RPMI8226 (cell line): Measurements from ENCODE around the gene ACLY.
"Not testable (repeated sequence)": the region's sequence is repeated elsewhere in the genome, so short reads cannot be mapped to it uniquely, and the experiment has no call there.

ENCODE experiments used
- DNase-seq: peaks from one replicate; pipeline ENCODE4 v3.0.0-alpha.2; 2015

ACLY gene

DNA sequence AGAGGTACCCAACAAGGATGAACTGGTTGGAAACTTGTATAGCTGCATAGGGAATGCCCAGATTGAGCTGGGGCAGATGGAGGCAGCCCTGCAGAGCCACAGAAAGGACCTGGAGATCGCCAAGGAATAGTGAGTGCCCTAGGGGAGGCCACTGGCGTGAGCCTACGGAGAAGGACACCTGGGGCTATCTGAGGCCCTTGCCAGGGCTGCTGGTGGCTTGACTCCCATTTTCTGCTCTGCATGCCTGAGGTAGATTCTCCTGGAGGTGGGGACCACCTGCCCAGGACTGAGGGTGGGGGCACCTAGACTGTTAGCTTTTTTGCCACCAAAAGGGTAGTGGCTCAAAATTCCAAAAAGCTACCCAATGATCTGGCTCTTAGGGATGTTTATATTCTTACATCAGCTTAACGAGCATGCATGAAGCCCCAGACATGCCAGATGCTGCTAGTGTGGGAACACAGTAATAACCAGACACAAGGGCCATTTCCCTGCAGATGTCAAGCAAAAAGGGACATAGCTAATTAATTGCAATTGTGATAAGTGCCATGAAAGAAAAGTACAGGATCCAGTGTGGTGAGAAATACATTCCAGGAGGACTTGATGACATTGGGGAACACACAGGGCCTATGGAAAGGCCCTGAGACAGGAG, 20.4 kb upstream of the ACLY start:
- DNase-seq: no peak

DNA sequence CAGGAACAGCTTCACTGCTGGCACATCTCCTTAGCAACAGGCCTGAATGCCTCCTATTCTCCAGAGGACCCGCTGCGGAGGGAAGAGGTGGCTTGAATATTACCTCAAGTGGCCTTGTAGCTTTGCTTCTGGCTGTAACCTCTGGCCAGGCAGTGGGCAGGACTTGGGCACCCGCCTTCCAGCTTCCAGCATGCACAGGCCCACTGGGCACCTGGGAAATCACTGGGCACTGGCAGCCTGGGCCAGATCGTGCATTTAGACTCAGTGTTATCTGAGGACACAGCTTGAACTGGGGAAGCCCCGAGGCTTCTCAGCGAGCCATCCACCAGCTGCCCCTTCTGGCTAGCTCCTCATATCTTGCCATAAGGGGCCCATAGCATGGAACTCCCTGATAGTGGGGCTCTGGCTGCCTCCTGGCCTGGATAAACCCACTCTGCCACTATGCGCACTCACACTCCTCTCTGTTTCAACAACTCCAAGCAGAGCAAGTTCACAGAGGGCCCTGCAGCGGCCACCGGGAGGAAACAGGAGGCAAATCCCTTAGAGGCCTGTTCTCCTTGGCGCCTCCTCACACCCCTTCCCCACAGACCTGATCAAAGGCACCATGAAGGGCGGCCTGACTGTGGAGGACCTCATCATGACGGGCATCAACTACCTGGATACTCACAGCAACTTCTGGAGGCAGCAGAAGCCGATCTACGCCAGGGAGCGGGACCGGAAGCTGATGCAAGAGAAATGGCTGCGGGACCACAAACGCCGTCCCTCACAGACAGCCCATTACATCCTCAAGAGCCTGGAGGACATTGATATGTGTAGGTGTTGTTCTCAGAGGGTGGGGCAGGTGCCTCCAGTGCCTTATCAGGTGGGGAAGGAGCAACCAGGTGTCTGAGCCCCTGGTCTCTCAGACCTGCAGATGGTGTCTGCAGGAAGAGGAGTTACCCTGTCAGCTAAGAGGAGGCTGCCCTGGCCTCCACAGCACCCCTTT, 19.5 kb upstream of the ACLY start:
- DNase-seq: peak; percentile 34

DNA sequence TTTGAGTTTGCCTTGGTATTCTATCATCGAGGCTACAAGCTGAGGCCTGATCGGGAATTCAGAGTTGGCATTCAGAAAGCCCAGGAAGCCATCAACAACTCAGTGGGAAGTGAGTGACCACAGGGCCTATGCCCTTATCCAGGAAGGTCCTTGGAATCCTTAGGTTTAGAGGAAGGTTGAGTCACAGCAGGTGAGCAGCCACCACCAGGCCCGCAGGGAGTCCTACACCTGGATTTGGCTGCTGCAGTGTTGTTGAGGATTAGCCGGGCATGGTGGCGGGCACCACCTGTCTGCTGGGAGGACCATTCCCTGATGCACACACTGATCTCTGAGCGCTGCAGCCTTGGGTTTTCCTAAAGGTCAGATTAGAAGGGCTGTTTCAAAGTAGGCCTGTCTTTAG, 16.9 kb upstream of the ACLY start:
- no peak for DNase-seq

GRCh38 chr17:41932816-41933389, 14.2 kb upstream of the ACLY start:
- peak; percentile 68 for DNase-seq

DNA sequence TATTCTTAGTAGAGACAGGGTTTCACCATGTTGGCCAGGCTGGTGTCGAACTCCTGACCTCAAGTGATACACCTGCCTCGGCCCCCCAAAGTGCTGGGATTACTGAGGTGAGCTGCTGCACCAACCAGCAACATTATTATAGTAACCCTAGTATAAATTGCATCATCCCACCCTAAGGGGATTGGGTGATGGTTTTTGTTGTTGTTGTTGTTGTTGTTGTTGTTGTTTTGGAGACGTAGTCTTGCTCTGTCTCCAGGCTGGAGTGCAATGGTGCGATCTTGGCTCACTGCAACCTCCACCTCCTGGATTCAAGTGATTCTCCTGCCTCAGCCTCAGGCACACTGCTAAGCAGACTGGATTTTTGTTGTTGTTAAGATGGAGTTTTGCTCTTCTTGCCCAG, 13.0 kb upstream of the ACLY start:
- not testable (repeated sequence) for DNase-seq

GRCh38 chr17:41930833-41931156, 12.0 kb upstream of the ACLY start:
- not testable (repeated sequence) for DNase-seq

- DNase-seq: peak; percentile 97
These were observed 11.5 kb upstream of the ACLY start, which contains the start of gene ODAD4 for GRCh38 chr17:41930009-41930832. ODAD4 (plus strand) TSS chr17:41930617; CDS start chr17:41930724, 107 bp downstream.

GRCh38 chr17:41928693-41929251, 10.0 kb upstream of the ACLY start:
- no peak for DNase-seq

GRCh38 chr17:41925991-41926590, 7.3 kb upstream of the ACLY start:
- DNase-seq: no peak

DNA sequence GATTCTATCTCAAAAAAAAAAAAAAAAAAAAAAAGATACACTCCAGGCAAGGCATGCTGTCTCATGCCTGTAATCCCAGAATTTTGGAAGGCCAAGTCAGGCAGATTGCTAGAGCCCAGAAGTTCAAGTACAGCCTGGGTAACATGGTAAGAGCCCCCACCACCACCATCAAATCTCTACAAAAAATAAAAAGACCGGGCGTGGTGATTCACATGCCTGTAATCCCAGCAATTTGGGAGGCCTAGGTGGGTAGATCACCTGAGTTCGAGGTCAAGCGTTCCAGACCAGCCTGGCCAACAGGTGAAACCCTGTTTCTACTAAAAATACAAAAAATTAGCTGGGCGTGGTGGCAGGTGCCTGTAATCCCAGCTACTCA, 1.8 kb upstream of the ACLY start:
- DNase-seq: no peak

DNA sequence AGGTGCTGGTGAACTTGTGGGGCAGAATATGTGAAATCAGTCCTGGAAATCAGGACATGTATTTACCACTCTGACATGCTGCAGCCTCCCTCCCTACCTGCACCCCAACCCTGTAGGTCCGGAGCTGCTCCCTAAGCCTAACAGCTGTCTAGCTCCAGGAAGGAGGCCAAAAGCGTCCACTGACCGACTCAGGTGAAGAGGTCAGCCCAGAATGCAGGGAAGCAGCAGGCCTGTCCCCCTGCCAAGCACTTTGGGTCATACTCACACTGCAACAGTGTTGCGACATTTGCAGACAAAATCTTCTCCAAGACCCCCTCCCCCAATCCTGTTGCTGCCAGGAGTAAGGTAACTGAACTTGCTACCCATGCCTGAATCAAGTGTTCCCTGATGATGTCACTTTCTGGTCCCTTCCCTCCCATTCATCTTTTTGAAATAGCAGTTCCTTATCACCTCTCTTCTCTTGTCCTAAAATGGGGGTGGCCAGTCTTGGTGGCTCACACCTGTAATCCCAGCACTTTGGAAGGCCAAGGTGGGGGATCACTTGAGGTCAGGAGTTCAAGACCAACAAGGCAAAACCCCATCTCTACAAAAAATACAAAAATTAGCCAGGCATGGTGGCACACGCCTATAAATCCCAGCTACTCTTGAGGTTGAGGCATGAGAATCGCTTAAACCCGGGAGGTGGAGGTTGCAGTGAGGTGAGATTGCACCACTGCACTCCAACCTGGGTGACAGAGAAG, 1.3 kb upstream of the ACLY start:
- DNase-seq: no peak

DNA sequence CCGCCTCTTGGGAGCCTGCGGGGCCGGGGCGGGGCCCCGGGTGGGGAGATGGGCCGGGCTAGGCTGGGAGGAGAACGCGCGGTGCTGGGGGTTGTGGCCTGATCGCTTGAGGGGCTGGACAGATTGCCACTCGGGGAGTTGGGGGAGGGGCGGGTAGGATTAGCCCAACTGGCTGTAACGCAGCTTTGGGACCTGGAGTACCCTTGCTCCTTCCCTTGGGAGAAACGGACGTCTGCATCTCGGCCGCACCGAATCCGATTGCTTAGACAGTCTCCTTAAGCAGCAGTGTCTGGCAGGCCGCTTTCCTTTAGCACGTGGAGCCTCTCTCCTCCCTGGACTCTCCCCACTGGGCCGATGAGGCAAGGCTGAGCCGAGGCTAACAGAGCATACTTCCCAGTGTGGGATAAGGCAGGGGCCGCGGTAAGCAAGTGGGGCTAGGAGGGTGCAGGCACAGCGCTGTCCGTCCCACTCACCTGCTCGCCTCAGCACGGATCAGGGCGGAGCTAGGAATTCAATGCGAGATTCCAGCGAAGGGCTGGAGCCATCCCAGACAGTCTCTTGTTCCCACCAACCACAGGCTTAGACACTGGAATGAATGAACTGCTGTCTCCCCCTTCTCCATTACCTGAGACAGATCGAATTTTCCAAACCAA, 540 bp upstream of the ACLY start:
- DNase-seq: no peak

DNA sequence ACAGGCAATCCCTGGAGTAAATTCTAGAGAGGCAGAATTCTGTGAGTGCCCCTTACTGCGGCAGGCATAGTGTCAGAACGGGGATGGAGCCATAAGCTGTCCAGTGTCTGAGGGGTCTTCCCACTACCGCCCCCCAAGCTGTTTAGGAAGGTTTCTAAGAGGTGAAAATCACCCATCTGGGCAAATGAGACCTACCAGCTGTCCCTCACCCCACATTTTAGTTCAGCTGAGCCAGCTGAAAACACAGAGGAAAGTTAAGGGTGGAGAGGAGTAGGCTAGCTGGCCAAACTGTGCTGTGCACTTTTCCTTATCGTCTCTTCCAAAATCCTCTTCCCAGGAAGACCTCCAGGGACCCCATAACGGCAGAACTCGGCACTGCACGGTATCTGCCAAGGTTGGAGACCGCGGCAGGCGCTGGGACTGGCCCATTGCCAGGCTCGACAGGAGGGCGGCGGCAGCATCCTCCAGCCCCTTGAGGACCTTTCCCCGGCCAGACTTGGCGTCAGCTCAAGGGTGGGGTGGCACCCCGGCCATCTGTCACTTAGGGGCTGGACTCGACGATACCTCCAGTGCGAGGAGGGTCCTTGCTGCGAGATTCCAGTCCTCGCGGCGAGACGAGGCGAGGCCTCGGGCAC, 955 bp downstream of the ACLY start:
- DNase-seq: peak; percentile 76

- no peak for DNase-seq
These were observed 1.6 kb downstream of the ACLY start for GRCh38 chr17:41917192-41917591.

- no peak for DNase-seq
These were observed 3.2 kb downstream of the ACLY start for GRCh38 chr17:41915566-41915965.

- DNase-seq: no peak
These were observed 3.7 kb downstream of the ACLY start for GRCh38 chr17:41915020-41915419.

GRCh38 chr17:41914358-41914766, 4.4 kb downstream of the ACLY start:
- no peak for DNase-seq

DNA sequence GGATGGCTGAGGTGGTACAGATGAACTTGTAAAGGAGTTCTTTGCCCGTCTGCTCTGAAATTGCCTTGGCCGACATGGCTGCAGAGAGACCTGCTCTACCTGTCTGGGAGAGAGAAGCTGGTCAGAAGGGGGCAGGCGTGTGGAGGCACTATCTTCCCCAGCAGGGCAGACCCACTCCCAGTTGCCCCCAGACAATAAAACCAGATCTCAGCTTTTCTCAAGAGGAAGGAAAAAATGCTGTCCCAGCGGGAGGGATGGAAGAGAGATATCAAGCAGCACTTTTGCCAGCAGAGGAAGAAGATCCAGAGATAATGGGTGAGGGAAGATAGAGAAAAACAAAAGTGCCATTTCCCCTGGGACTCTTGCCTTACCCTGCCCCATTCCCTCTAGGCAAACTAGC, 5.0 kb downstream of the ACLY start:
- no peak for DNase-seq

DNA sequence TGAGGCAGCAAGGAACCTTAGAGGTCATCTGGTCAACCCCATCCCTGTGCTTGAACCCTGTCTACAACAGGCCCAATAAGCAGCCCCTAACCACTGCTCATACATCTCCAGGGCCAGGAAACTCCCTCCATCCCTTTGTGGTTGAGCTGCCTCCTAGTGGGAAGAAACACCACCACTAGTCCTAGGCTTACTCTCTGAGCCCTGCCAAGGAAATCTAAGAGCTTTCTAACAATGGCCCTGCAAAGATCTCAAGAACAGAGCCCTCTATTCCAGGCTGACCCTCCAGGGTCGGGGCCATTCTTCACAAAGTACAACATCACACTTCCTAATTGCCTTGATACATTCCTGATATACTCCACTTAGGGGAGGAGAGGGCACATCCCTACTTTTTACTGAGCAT, 5.8 kb downstream of the ACLY start:
- no peak for DNase-seq

DNA sequence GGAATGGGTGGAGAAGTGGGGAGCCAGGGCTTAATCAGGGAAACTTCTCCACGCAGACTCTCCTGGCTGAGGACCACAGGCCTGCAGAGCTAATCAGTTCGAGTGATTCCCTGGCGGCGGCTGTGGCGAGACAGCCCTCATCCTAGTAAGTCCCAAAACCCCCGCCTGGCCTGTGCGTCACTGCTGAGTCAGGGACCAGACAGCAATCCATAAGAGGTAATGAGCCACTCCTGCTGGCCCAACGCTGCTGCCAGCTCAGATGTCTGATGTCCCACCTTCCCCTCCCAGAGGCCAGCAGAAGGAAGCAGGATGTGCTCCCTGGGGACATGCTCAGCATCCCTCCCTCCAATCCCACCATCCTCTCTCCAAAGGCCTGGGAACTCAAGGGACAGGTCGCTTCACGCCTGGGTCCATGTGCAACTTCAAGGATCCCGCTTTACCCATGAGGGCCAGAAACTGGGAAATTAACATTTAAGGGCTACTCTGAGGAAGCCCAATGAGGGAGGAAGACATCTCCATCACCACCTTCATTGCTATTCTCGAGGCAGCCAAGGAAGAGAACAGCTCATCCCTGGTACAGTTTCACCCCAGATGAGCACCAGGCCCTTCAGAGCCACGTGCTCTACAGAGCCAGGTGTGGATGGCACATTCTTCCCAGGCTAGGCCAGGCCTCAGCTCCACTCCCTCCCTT, 7.9 kb downstream of the ACLY start:
- DNase-seq: no peak
